SK-N-SH (cell line): ENCODE measurements around the gene SLC26A2.

ENCODE experiments used
- GATA2 ChIP-seq: sonication (generic); formaldehyde crosslinking; IDR thresholded peaks from 2 replicates; pipeline ENCODE4 v1.5.0; 2020; ENCODE audit warnings: mild to moderate bottlenecking, missing genetic modification reagents
- SIN3A ChIP-seq: IDR thresholded peaks from 2 replicates; pipeline ENCODE4 v1.6.1; 2012; ENCODE audit warnings: low read depth, mild to moderate bottlenecking, low read length, moderate library complexity, borderline replicate concordance

GRCh38 chr5:150034662-150035061 is 74.1 kb downstream of the SLC26A2 start:
- no peak for TF ChIP-seq SIN3A
- no peak for TF ChIP-seq GATA2
